ENCODE measurements around the gene PRADC1.

PRADC1 gene

DNA sequence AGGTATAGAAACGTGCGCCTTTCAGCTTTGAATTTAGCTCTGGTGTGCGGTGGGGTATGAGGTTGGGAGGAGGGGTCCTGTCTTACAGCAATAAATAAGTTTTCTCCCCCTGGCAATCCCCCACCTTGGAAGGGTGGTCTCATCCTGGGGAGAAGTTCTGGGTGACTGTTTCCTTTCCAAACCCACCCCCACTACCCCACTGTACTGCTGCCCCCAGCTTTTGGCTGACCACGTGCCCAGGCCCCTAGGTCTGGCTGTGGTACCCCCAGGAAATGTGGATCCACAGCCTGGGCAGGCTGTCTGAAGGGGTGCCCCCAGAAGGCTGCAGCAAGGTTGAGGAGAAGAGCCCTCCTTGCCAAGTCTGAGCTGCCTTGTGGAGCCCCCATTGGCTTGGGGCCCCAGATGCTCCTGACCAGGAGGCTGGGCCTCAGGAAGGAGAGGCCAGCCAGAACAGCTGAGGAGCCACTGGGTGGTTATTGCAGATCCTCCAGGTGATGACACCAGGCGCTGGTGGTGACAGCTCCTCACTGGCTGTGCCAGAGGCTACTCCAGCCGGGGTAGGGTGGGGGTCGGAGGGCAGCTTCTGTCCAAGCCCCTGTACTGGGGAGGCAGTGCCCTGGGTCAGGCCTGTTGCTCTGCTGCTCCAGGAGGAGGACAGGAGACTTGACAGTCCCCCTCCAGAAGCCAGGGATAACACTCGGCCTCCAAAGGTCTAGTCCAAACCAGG lies 25.3 kb upstream of the PRADC1 start:
- DNase-seq = no peak

DNA sequence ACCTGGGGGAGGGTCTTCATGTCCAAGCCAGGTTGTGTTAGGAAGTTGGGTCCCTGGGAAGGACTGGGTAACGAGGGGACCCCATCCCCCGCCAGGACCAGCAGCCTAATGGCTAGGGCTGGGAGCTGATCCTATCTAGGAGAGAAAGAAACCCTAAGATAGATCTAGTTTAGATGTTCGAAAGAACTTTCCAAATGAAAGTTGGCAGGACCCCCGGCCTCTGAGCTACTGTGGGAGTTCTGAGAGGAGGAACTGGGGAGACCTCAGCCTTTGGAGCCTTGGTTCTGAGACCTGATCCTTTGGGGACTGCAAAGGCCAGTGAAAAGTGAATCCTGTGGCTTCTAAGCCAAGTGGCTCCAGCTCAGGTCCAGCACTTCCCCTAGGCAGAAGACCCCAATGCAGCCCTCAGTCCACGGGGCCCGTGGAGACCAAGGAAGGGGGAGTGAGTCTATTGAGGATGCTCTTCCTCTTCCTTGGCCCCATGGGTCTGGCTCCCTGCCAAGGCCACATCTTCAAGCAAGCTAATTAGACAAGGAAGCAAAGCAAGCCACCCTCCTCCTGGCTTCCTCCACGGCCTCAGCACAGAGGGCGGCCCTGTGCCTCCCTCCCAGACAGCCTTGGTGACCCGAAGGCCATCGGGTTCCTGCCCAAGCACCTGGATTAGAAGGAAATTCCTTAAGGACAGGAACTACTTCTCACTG lies 24.5 kb upstream of the PRADC1 start:
- no peak for DNase-seq

GRCh38 chr2:73257021-73257420 lies 24.0 kb upstream of the PRADC1 start:
- no peak for DNase-seq

GRCh38 chr2:73256618-73256922 lies 23.5 kb upstream of the PRADC1 start:
- DNase-seq = no peak

DNA sequence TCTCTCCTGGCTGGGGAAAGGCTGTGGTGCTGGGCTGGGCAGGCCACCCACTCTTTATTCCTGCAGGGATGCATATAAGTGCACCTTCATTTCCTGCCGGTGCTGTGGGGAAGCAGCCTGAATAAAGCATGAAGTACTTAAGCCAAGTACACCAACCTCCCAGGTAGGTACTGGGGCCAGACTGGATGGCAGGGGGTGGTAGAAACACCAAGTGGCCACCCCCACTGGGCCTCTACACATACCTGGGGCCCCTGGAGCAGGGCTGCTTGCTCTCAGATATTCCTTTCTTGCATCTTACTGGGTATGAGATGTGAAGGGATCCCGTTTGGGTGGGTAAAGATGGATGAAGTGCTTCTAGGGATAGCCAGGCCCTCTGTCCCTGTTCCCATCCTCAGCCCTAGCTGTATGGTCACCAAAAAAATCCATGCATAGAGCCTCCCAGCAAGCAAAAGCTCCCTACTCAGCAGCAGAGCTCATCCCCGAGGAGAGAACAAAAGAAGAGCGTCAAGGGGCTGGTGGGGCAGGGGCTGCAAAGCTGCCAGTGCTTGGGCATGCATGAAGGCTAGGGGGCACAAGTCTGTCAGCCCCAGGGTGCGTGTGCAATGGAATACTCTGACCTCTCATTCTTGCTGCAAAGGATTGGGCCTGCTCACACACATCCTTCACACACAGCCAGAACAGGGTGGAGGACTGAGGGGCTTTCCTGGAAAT lies 23.0 kb upstream of the PRADC1 start:
- DNase-seq = no peak

GRCh38 chr2:73255007-73255644 lies 22.1 kb upstream of the PRADC1 start:
- no peak for DNase-seq

- DNase-seq = no peak
These were observed 21.4 kb upstream of the PRADC1 start for GRCh38 chr2:73254343-73255006.

- DNase-seq = no peak
These were observed 20.9 kb upstream of the PRADC1 start for GRCh38 chr2:73253901-73254300.

GRCh38 chr2:73253400-73253799 lies 20.4 kb upstream of the PRADC1 start:
- DNase-seq = no peak

- no peak for DNase-seq
These were observed 19.4 kb upstream of the PRADC1 start for GRCh38 chr2:73252238-73253027.

- DNase-seq = no peak
These were observed 18.1 kb upstream of the PRADC1 start for GRCh38 chr2:73250872-73251846.

DNA sequence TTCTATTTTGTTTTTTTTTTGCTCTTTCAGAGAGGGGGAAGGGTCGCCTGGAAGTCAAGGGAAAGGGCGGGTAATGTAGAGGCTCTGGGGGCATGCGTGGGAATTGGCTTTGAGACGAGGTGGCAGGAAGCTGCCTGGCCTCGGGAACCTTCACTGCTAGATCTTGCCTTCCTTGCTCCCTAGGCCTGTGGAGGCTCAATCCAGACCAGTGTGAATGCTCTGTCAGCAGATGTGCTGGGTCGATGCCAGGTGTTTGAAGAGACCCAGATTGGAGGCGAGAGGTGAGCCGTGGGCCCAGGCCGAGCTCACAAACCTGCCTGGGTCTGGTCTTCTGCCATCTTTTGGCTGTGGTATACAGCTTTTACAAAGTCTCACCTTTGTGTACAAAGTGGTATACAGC lies 16.6 kb upstream of the PRADC1 start:
- DNase-seq = no peak

GRCh38 chr2:73246850-73247249 lies 13.8 kb upstream of the PRADC1 start:
- DNase-seq = no peak

GRCh38 chr2:73244580-73244979 lies 11.5 kb upstream of the PRADC1 start:
- no peak for DNase-seq

DNA sequence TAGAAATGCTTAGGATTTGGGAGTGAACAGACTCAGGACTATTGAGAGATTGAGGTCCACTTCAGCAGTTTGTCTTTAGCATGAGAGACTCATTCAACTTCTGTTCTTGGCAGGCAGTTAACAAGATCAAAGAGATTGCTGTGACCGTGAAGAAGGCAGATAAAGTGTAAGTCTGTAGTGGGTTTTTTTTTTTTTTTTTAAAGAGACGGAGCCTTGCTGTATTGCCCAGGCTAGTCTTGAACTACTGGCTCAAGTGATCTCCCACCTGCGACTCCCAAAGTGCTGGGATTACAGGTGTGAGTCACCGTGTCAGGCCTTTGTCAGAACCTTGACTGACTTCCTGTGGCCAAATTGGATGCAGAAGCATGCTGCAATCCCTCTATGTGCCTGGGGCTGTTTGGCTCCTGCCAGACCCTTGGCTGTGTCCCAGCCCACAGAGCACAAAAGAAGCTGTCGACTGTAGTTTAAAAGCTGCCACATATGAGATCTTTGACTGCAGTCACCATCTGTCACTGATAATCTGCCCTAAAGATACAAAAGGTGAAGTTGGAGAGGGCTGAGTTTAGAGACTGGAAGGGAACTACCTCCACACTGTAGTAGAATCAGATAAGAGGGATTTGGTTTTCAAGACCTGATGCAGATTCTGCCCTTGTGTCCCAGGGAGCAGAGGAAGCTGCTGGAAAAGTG lies 11.0 kb upstream of the PRADC1 start:
- no peak for DNase-seq

- no peak for DNase-seq
These were observed 6.7 kb upstream of the PRADC1 start for GRCh38 chr2:73239776-73240175.

DNA sequence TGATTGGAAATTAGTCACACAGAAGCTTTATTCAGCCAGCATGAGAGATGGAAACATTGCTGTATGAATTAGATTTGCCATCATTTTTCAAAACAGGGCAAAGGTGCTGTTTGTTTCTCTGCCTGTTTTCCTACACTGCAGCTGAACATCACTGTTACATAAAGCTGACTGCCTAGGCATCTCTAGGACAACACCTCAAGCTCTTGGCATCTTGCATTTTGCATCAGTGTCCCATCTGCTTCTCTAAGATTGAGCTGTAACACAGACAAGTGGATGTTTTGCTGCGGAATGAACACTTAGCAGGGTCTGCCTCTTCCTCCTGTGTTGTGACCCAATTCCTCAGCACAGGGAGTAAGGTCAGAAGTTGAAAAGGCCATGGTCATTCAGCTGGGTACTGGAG lies 5.9 kb upstream of the PRADC1 start:
- DNase-seq = no peak

- DNase-seq = no peak
These were observed 5.1 kb upstream of the PRADC1 start for GRCh38 chr2:73238149-73238548.

- DNase-seq = no peak
These were observed 4.1 kb upstream of the PRADC1 start for GRCh38 chr2:73237168-73237567.

DNA sequence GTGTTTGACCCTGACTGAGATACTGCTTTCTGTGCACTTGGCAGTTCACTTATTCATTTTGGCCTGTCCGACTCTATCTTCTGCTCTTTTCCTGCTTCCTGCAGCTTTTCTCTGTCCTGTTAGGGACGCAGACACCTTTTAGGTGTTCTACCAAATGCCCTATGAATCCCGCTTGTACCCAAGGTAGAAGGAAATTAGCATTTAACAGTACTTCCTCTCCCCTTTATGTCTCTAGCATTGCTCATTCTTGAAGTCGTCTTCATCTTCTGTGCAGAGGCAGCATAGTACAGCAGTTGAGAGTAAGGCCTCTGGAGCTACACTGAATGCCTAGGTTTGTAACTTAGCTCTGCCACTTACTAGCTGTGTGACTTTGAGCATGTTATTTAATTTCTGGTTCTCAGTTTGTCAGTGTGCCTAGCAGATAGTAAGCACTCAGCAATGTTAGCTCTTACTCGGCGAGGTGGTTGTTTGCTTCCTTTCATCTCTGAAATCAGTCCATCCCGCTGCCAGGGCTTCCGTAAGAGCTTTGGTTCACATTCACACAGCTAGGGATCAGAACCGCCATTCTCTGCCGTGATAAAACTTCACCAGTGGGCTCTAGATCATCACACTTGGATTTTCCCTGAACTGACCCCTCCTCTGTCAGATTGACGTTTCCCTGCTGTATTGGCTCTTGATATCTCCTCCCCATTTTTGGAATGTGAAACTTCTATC lies 2.4 kb upstream of the PRADC1 start:
- no peak for DNase-seq
